Fibroblast of lung (primary cell): ENCODE measurements around the gene RTL10. TPM values are rescaled to one million over a fixed set of nuclear protein-coding genes. Genes with fewer than 3 reads are reported as not detected.

Experiments used
- DNase-seq, 2 donors: peaks; one replicate each; pipeline versions ENCODE4 v3.0.0 to v3.0.0-alpha.2; 2010; ENCODE audit warnings: low read depth in 2 of 2
- H2AFZ ChIP-seq: 2 replicates; pipeline ENCODE4 v1.5.1; 2012; ENCODE audit warnings: low read length, control low read depth, inconsistent platforms
- H3K27ac ChIP-seq: 2 replicates; pipeline ENCODE4 v1.5.1; 2011; ENCODE audit warnings: low read length, control low read depth; ENCODE audit not compliant: insufficient read depth
- H3K27me3 ChIP-seq: 2 replicates; pipeline ENCODE4 v1.5.1; 2011; ENCODE audit warnings: mild to moderate bottlenecking, low read length; ENCODE audit not compliant: control insufficient read depth, insufficient read depth
- H3K36me3 ChIP-seq: 2 replicates; pipeline ENCODE4 v1.5.1; 2011; ENCODE audit warnings: low read length; ENCODE audit not compliant: control insufficient read depth, insufficient read depth
- H3K4me1 ChIP-seq: 2 replicates; pipeline ENCODE4 v1.5.1; 2011; ENCODE audit warnings: low read length; ENCODE audit not compliant: control insufficient read depth, insufficient read depth; ENCODE audit errors: extremely low read depth
- H3K4me2 ChIP-seq: 2 replicates; pipeline ENCODE4 v1.5.1; 2011; ENCODE audit warnings: low read length, control low read depth; ENCODE audit not compliant: insufficient read depth; ENCODE audit errors: extremely low read depth
- H3K4me3 ChIP-seq, 4 experiments: fragments of 200-600 bp in 1 of 4; sonication (generic) in 1 of 4; replicated peaks in 1 of 4; 2 replicates each; pipeline ENCODE4 v1.5.1; 2011 to 2016; ENCODE audit warnings: low read length in 4 of 4, low read depth in 3 of 4, mild to moderate bottlenecking in 3 of 4, control low read depth in 2 of 4, inconsistent platforms in 1 of 4, mixed read lengths in 1 of 4; ENCODE audit not compliant: insufficient read depth in 1 of 4; ENCODE audit errors: control extremely low read depth in 1 of 4
- H3K79me2 ChIP-seq: 2 replicates; pipeline ENCODE4 v1.5.1; 2012; ENCODE audit warnings: mild to moderate bottlenecking, low read length, inconsistent platforms; ENCODE audit not compliant: control insufficient read depth, insufficient read depth
- H3K9ac ChIP-seq: 2 replicates; pipeline ENCODE4 v1.5.1; 2011; ENCODE audit warnings: mild to moderate bottlenecking, low read length, control low read depth; ENCODE audit not compliant: insufficient read depth
- H3K9me3 ChIP-seq: 2 replicates; pipeline ENCODE4 v1.5.1; 2012; ENCODE audit warnings: low read depth, low read length; ENCODE audit not compliant: control insufficient read depth, insufficient read depth
- H4K20me1 ChIP-seq: 2 replicates; pipeline ENCODE4 v1.5.1; 2011; ENCODE audit warnings: low read length; ENCODE audit not compliant: control insufficient read depth, insufficient read depth; ENCODE audit errors: extremely low read depth
- EZH2 ChIP-seq: IDR thresholded peaks from 2 replicates; pipeline ENCODE4 v1.5.1; 2012; ENCODE audit warnings: low read length, control low read depth, mild to moderate bottlenecking; ENCODE audit errors: missing control alignments
- polyA plus RNA-seq, 2 donors: library from polyadenylated mRNA; depleted of rRNA in 1 of 2; stranded (reverse) in 1 of 2; unstranded in 1 of 2; fragments of >200 nt; gene quantifications; 2 replicates each; pipeline ENCODE4 v1.2.1, GENCODE V29; 2011 to 2012; ENCODE audit warnings: missing spikeins in 1 of 2
- total RNA-seq: library from RNA; depleted of rRNA; stranded (reverse); fragments of >200 nt; gene quantifications from 2 replicates; pipeline ENCODE4 v1.2.1, GENCODE V29; 2014
- TF ChIP-seq, protein P1 (sequence below), 2 donors: IDR thresholded peaks in 1 of 2; conservative IDR thresholded peaks in 1 of 2; 1 replicate in 1 of 2; 2 replicates in 1 of 2; pipeline ENCODE4 v1.5.1; 2011 to 2012; ENCODE audit warnings: low read length in 2 of 2, control low read depth in 1 of 2, inconsistent platforms in 1 of 2, low read depth in 1 of 2, mild to moderate bottlenecking in 1 of 2

Gene RTL10
- total and polyA plus RNA-seq, 2 donors (not counting 1 experiment from before 2014, with no cell fraction given) = 6.5 to 7.3 TPM

- H3K27me3 ChIP-seq = no peaks in the 10 kb centered on the region
- H2AFZ ChIP-seq = no peak overlapping the region
- H3K4me2 ChIP-seq = no peak overlapping the region
- H3K36me3 ChIP-seq = peaks cover 2% of the 10 kb centered on the region
- H4K20me1 ChIP-seq = no peaks in the 10 kb centered on the region
- H3K9ac ChIP-seq = no peak overlapping the region
- no peaks in the 10 kb centered on the region for H3K4me1 ChIP-seq
- DNase-seq = no peak
- H3K79me2 ChIP-seq = no peaks in the 10 kb centered on the region
- H3K4me3 ChIP-seq = no peak overlapping the region
- TF ChIP-seq, protein P1, sequence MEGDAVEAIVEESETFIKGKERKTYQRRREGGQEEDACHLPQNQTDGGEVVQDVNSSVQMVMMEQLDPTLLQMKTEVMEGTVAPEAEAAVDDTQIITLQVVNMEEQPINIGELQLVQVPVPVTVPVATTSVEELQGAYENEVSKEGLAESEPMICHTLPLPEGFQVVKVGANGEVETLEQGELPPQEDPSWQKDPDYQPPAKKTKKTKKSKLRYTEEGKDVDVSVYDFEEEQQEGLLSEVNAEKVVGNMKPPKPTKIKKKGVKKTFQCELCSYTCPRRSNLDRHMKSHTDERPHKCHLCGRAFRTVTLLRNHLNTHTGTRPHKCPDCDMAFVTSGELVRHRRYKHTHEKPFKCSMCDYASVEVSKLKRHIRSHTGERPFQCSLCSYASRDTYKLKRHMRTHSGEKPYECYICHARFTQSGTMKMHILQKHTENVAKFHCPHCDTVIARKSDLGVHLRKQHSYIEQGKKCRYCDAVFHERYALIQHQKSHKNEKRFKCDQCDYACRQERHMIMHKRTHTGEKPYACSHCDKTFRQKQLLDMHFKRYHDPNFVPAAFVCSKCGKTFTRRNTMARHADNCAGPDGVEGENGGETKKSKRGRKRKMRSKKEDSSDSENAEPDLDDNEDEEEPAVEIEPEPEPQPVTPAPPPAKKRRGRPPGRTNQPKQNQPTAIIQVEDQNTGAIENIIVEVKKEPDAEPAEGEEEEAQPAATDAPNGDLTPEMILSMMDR (conservative IDR thresholded peaks at IDR 0.05 in 1 of 2, IDR thresholded peaks at IDR 0.05 in 1 of 2; ENCODE audit: low read depth in 1 of 2, low read length in 2 of 2) = no peak
- TF ChIP-seq EZH2 = no peak
- H3K27ac ChIP-seq = no peak overlapping the region
- no peaks in the 10 kb centered on the region for H3K9me3 ChIP-seq
Observed at GRCh38 chr22:19900707-19901436, 46.2 kb upstream of the RTL10 start.

DNA sequence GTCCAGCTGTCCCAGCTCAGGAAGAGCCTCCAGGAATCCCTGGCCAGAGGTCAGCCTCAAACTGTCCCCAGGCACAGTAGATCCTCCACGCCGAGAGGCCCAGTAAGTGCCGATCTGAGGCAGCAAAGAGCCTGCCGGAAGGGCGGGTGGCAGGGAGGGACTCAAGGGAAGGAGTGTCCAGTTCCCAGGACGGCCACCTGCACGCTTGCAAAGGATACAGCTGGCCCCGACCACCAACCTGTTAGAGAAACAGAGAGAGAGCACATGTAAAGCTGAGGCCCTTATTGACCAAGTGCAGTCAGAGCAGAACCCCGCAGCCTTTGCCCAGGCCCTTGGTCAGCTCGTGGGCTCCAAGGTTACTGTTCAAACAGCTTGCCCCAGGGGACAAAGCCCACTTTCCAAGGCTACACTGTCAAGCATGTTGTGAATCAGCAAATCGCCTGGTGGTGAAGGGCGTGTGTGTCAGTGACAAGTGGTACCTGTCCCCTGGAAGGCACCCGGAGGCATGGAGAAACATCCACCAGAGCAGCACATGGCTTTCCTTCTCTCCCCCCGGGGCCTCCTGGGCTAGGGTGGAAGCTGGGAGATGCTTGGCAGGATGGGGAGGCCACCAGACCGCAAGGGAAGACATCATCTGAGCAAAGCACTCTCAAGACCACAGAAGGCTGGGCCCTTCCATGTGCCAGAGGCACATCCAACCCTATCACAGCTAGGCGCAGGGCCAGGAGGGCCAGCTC is 44.3 kb upstream of the RTL10 start:
- no peak overlapping the region for H2AFZ ChIP-seq
- TF ChIP-seq EZH2 = no peak
- H3K4me1 ChIP-seq = no peaks in the 10 kb centered on the region
- no peak for DNase-seq
- no peak overlapping the region for H3K4me3 ChIP-seq
- peaks cover 2% of the 10 kb centered on the region for H3K36me3 ChIP-seq
- H4K20me1 ChIP-seq = no peaks in the 10 kb centered on the region
- H3K4me2 ChIP-seq = no peak overlapping the region
- no peak overlapping the region for H3K27ac ChIP-seq
- no peak overlapping the region for H3K9ac ChIP-seq
- H3K9me3 ChIP-seq = no peaks in the 10 kb centered on the region
- H3K27me3 ChIP-seq = no peaks in the 10 kb centered on the region
- H3K79me2 ChIP-seq = no peaks in the 10 kb centered on the region

GRCh38 chr22:19898145-19898544 is 43.5 kb upstream of the RTL10 start:
- no peaks in the 10 kb centered on the region for H3K9me3 ChIP-seq
- H3K4me3 ChIP-seq = no peak overlapping the region
- H3K79me2 ChIP-seq = no peaks in the 10 kb centered on the region
- no peak overlapping the region for H3K9ac ChIP-seq
- no peaks in the 10 kb centered on the region for H4K20me1 ChIP-seq
- no peak for DNase-seq
- no peak overlapping the region for H3K4me2 ChIP-seq
- no peaks in the 10 kb centered on the region for H3K27me3 ChIP-seq
- TF ChIP-seq, protein P1 (conservative IDR thresholded peaks at IDR 0.05 in 1 of 2, IDR thresholded peaks at IDR 0.05 in 1 of 2; ENCODE audit: low read depth in 1 of 2, low read length in 2 of 2) = no peak
- no peak for TF ChIP-seq EZH2
- peaks cover 3% of the 10 kb centered on the region for H3K36me3 ChIP-seq
- no peak overlapping the region for H2AFZ ChIP-seq
- no peak overlapping the region for H3K27ac ChIP-seq
- no peaks in the 10 kb centered on the region for H3K4me1 ChIP-seq
